ENCODE measurements around the gene CD44. TPM values are rescaled to one million over a fixed set of nuclear protein-coding genes. Genes with fewer than 3 reads are reported as not detected.

CD44 gene
- polyA plus RNA-seq, 1 donor from 2014 or later: 0.77 TPM

GRCh38 chr11:35248558-35249323 lies 109.8 kb downstream of the CD44 start:
- TF ChIP-seq POLR2AphosphoS5 (IDR thresholded peaks at IDR 0.05): no peak
- TF ChIP-seq RAD21 (conservative IDR thresholded peaks at IDR 0.05): no peak
- TF ChIP-seq, protein P1, sequence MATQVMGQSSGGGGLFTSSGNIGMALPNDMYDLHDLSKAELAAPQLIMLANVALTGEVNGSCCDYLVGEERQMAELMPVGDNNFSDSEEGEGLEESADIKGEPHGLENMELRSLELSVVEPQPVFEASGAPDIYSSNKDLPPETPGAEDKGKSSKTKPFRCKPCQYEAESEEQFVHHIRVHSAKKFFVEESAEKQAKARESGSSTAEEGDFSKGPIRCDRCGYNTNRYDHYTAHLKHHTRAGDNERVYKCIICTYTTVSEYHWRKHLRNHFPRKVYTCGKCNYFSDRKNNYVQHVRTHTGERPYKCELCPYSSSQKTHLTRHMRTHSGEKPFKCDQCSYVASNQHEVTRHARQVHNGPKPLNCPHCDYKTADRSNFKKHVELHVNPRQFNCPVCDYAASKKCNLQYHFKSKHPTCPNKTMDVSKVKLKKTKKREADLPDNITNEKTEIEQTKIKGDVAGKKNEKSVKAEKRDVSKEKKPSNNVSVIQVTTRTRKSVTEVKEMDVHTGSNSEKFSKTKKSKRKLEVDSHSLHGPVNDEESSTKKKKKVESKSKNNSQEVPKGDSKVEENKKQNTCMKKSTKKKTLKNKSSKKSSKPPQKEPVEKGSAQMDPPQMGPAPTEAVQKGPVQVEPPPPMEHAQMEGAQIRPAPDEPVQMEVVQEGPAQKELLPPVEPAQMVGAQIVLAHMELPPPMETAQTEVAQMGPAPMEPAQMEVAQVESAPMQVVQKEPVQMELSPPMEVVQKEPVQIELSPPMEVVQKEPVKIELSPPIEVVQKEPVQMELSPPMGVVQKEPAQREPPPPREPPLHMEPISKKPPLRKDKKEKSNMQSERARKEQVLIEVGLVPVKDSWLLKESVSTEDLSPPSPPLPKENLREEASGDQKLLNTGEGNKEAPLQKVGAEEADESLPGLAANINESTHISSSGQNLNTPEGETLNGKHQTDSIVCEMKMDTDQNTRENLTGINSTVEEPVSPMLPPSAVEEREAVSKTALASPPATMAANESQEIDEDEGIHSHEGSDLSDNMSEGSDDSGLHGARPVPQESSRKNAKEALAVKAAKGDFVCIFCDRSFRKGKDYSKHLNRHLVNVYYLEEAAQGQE (IDR thresholded peaks at IDR 0.05; ENCODE audit: borderline replicate concordance): no peak
- no peak for TF ChIP-seq TAF1 (IDR thresholded peaks at IDR 0.05; ENCODE audit: low read depth)
- TF ChIP-seq EP300 (conservative IDR thresholded peaks at IDR 0.05; ENCODE audit: poor library complexity, severe bottlenecking): no peak
- no peak for TF ChIP-seq EZH2 (IDR thresholded peaks at IDR 0.05; ENCODE audit: borderline replicate concordance, insufficient read depth, low read length, poor library complexity, severe bottlenecking)
- TF ChIP-seq CTCF (IDR thresholded peaks at IDR 0.05; ENCODE audit: poor library complexity, severe bottlenecking): no peak
- no peak for TF ChIP-seq MXI1 (conservative IDR thresholded peaks at IDR 0.05; ENCODE audit: poor library complexity, severe bottlenecking)
- TF ChIP-seq SMC3 (conservative IDR thresholded peaks at IDR 0.05; ENCODE audit: poor library complexity): no peak
- no peaks in the 10 kb centered on the region for H3K27me3 ChIP-seq (ENCODE audit: insufficient read depth, low read depth, low read length)
- H3K9me2 ChIP-seq (ENCODE audit: insufficient read depth, low read length): no peaks in the 10 kb centered on the region
- H2AFZ ChIP-seq (ENCODE audit: low read depth, low read length): no peak overlapping the region
- no peak overlapping the region for H3K4me2 ChIP-seq (ENCODE audit: low read length)
- H3F3A ChIP-seq (ENCODE audit: insufficient read depth, low read length, poor library complexity, severe bottlenecking): no peaks in the 10 kb centered on the region
- no peak overlapping the region for H3K9ac ChIP-seq (ENCODE audit: low read length)
- no peak overlapping the region for H3K27ac ChIP-seq (ENCODE audit: low read length)
- no peaks in the 10 kb centered on the region for H4K20me1 ChIP-seq (ENCODE audit: insufficient read depth)
- peaks cover 11% of the 10 kb centered on the region for H3K36me3 ChIP-seq (ENCODE audit: insufficient read depth, low read length)
- H3K79me2 ChIP-seq (replicated peaks; ENCODE audit: insufficient read depth, low read length): no peaks in the 10 kb centered on the region
- H3K4me3 ChIP-seq (ENCODE audit: low read length): no peak overlapping the region
- H3K9me3 ChIP-seq (ENCODE audit: low read length): no peaks in the 10 kb centered on the region

DNA sequence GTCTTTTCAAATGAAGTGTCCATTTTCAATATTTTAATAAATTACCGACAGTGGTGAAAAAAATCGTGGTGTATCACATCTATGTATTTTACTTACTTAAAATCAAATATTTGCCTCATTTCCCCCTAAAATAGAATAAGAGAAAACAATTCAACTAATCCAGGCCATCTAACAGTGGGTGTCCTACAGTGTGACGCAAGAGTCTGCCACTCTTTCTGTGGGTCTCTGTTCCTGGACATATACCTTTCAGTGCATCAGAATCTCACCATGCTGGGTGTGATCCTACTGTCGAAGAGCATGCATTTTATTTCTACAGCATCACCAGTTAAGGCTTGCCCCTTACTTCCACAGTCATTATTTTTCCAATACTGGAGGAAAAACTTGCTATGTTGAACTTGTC lies 111.2 kb downstream of the CD44 start:
- Histone ChIP-seq H3F3A (ENCODE audit: insufficient read depth, low read length, poor library complexity, severe bottlenecking) (no peaks in the 10 kb centered on the region), H3K27ac (ENCODE audit: low read length) (no peak overlapping the region), H3K9me3 (ENCODE audit: low read length) (no peaks in the 10 kb centered on the region), H3K9ac (ENCODE audit: low read length) (no peak overlapping the region), H3K27me3 (ENCODE audit: insufficient read depth, low read depth, low read length) (no peaks in the 10 kb centered on the region), H2AFZ (ENCODE audit: low read depth, low read length) (no peak overlapping the region), H4K20me1 (ENCODE audit: insufficient read depth) (no peaks in the 10 kb centered on the region), H3K36me3 (ENCODE audit: insufficient read depth, low read length) (peaks cover 11% of the 10 kb centered on the region), H3K4me3 (ENCODE audit: low read length) (no peak overlapping the region), H3K79me2 (replicated peaks; ENCODE audit: insufficient read depth, low read length) (no peaks in the 10 kb centered on the region), H3K9me2 (ENCODE audit: insufficient read depth, low read length) (no peaks in the 10 kb centered on the region), H3K4me2 (ENCODE audit: low read length) (no peak overlapping the region)
- TF ChIP-seq MXI1 (conservative IDR thresholded peaks at IDR 0.05; ENCODE audit: poor library complexity, severe bottlenecking): no peak
- TF ChIP-seq, protein P1 (IDR thresholded peaks at IDR 0.05; ENCODE audit: borderline replicate concordance): no peak
- TF ChIP-seq RAD21 (conservative IDR thresholded peaks at IDR 0.05): no peak
- TF ChIP-seq EP300 (conservative IDR thresholded peaks at IDR 0.05; ENCODE audit: poor library complexity, severe bottlenecking): no peak
- no peak for TF ChIP-seq EZH2 (IDR thresholded peaks at IDR 0.05; ENCODE audit: borderline replicate concordance, insufficient read depth, low read length, poor library complexity, severe bottlenecking)
- no peak for TF ChIP-seq TAF1 (IDR thresholded peaks at IDR 0.05; ENCODE audit: low read depth)
